ENCODE measurements around the gene RPS27A.
"Not testable (repeated sequence)": the region's sequence is repeated elsewhere in the genome, so short reads cannot be mapped to it uniquely, and the experiment has no call there.

Gene RPS27A

DNA sequence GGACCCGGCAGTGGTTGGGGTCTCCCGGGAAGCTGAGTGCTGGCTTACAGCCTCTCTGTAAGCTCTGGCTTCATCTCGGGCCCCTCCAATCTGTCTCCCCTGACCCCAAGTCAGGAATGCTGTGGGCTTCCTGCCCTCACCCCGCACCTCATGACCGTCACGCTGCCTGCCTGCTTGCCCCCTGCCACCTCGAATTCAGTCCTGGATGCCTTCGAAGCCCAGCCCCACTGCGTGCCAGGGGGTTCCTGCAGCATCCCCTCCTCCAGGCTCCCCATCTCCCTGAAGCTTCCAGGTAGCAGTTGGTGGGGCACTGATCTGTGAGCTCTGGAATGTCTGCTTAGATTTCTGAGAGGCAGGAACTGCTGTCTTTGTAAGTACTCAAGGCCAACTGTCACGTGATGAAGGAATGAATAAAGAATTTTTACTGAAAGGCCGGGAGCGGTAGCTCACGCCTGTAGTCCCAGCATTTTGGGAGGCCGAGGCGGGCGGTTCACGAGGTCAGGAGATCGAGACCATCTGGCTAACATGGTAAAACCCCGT lies 6.9 kb upstream of the RPS27A start:
- H3K9me3 ChIP-seq (ENCODE audit: control insufficient read depth in 1 of 2, low read length in 2 of 2): no peaks in the 10 kb centered on the region

DNA sequence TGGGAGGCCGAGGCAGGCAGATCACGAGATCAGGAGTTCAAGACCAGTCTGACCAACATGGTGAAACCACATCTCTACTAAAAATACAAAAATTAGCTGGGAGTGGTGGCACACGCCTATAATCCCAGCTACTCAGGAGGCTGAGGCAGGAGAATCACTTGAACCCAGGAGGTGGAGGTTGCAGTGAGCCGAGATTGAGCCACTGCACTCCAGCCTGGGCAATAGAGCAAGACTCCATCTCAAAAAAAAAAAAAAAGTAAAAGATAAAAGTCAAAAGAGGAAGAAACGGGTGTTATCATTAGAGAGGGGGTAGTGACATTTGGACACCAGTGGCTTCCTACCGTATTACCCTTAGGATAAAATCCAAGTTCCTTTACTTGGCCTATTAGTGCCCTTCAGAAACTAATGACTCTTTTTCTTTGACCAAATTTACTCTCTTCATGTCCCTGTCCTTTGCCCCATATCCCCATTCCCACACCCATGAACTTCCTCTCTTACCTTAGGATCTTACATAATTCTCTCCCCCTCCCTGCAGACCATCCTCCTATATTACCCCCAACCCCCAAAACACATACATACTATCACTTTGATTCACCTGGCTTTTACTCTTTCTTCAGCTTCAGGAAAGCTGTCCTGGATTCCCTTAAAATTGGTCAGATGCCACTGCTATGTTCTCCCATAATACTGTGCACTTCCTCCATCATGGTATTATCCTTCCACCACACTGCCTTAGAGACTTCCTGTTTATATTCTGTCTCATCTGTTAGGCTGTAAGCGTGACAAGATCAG lies 4.9 kb upstream of the RPS27A start:
- not testable (repeated sequence) for H3K27me3 ChIP-seq (ENCODE audit: control insufficient read depth in 1 of 2, insufficient read depth in 2 of 2, low read length in 2 of 2); H3K9me3 ChIP-seq (ENCODE audit: control insufficient read depth in 1 of 2, low read length in 2 of 2); H3K4me1 ChIP-seq (ENCODE audit: control insufficient read depth in 1 of 2, insufficient read depth in 2 of 2, low read length in 2 of 2); H3K27ac ChIP-seq (ENCODE audit: low read depth, low read length); H3K9ac ChIP-seq (ENCODE audit: low read depth in 1 of 2, low read length in 2 of 2); H3K36me3 ChIP-seq (ENCODE audit: control insufficient read depth in 1 of 2, insufficient read depth in 2 of 2, low read length in 2 of 2); H3K4me3 ChIP-seq (ENCODE audit: low read depth in 1 of 2, low read length in 2 of 2)

More for the DNA sequence above, 6.9 kb upstream of the RPS27A start:
- peaks cover 0 to 4% of the 10 kb centered on the region in 2 donors for H3K4me1 ChIP-seq (ENCODE audit: control insufficient read depth in 1 of 2, insufficient read depth in 2 of 2, low read length in 2 of 2)
- H3K36me3 ChIP-seq (ENCODE audit: control insufficient read depth in 1 of 2, insufficient read depth in 2 of 2, low read length in 2 of 2): no peaks in the 10 kb centered on the region
- no peaks in the 10 kb centered on the region for H3K27me3 ChIP-seq (ENCODE audit: control insufficient read depth in 1 of 2, insufficient read depth in 2 of 2, low read length in 2 of 2)
- H3K27ac ChIP-seq (ENCODE audit: low read depth, low read length): no peak overlapping the region
- H3K9ac ChIP-seq (ENCODE audit: low read depth in 1 of 2, low read length in 2 of 2): no peak overlapping the region
- H3K4me3 ChIP-seq (ENCODE audit: low read depth in 1 of 2, low read length in 2 of 2): no peak overlapping the region

DNA sequence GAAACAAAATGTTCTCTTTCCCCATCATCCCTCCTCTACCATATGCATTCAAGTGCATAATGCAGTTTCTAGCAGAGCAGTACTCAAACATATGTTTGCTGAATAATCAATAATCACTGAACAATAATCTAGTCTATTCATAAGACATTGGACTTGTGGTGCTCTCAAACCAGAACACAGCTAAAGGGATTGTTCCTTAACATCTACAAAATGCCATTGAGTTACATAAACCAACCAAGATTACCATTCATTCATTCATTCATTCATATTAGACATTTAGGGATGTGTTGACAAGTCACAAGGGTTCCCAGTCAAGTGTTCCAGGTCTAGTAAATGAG lies 4.3 kb upstream of the RPS27A start:
- no peaks in the 10 kb centered on the region for H3K36me3 ChIP-seq (ENCODE audit: control insufficient read depth in 1 of 2, insufficient read depth in 2 of 2, low read length in 2 of 2)
- H3K27ac ChIP-seq (ENCODE audit: low read depth, low read length): no peak overlapping the region
- H3K9ac ChIP-seq (ENCODE audit: low read depth in 1 of 2, low read length in 2 of 2): no peak overlapping the region
- H3K4me1 ChIP-seq (ENCODE audit: control insufficient read depth in 1 of 2, insufficient read depth in 2 of 2, low read length in 2 of 2): peaks cover 7 to 8% of the 10 kb centered on the region in 2 donors
- no peaks in the 10 kb centered on the region for H3K9me3 ChIP-seq (ENCODE audit: control insufficient read depth in 1 of 2, low read length in 2 of 2)
- H3K27me3 ChIP-seq (ENCODE audit: control insufficient read depth in 1 of 2, insufficient read depth in 2 of 2, low read length in 2 of 2): no peaks in the 10 kb centered on the region
- H3K4me3 ChIP-seq (ENCODE audit: low read depth in 1 of 2, low read length in 2 of 2): no peak overlapping the region

DNA sequence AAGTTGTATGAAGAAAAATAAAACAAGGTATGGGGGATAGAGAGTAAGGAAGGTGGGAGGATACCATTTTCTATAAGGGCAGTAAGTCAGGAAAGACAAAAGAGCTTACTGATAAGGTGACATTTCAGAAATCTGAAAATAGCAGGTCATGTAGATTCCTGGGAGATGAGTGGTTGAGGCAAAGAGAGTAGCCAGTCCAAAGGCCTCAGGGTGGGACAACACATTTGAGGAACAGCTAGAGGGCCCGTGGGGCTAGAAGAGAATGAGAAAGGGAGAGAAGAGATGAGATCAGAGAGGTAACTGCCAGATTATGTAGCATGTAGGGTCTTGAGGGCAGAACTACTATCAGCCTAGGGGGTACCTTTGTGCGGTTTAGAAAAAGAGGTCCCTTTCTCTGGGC lies 3.3 kb upstream of the RPS27A start:
- Histone ChIP-seq H3K9ac (ENCODE audit: low read depth in 1 of 2, low read length in 2 of 2) (no peak overlapping the region), H3K27ac (ENCODE audit: low read depth, low read length) (no peak overlapping the region), H3K9me3 (ENCODE audit: control insufficient read depth in 1 of 2, low read length in 2 of 2) (no peaks in the 10 kb centered on the region), H3K27me3 (ENCODE audit: control insufficient read depth in 1 of 2, insufficient read depth in 2 of 2, low read length in 2 of 2) (no peaks in the 10 kb centered on the region), H3K36me3 (ENCODE audit: control insufficient read depth in 1 of 2, insufficient read depth in 2 of 2, low read length in 2 of 2) (peaks cover 5% of the 10 kb centered on the region in 2 donors), H3K4me1 (ENCODE audit: control insufficient read depth in 1 of 2, insufficient read depth in 2 of 2, low read length in 2 of 2) (peaks cover 18% of the 10 kb centered on the region in 2 donors), H3K4me3 (ENCODE audit: low read depth in 1 of 2, low read length in 2 of 2) (no peak overlapping the region)

DNA sequence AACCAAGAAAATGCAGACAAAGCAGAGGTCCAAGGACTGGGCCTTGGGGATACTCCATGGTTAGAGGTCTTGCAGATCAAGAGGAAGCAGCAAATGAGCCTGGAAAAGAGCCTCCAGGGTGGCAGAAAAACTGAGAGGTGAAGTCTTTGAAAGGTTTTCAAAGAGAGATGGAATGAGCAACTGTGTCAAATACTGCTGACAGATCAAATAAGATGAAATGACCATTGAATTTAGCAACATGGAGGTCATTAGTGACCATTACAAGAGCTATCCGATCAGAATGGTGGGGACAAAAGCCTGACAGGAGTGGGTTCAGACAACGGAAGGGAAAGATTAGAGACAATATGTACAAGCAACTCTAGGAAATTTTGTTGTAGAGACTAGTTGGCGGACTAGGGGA lies 1.9 kb upstream of the RPS27A start:
- H3K27me3 ChIP-seq (ENCODE audit: control insufficient read depth in 1 of 2, insufficient read depth in 2 of 2, low read length in 2 of 2): no peaks in the 10 kb centered on the region
- H3K4me3 ChIP-seq (ENCODE audit: low read depth in 1 of 2, low read length in 2 of 2): no peak overlapping the region
- no peaks in the 10 kb centered on the region for H3K9me3 ChIP-seq (ENCODE audit: control insufficient read depth in 1 of 2, low read length in 2 of 2)
- H3K36me3 ChIP-seq (ENCODE audit: control insufficient read depth in 1 of 2, insufficient read depth in 2 of 2, low read length in 2 of 2): peaks cover 18% of the 10 kb centered on the region in 2 donors
- peaks cover 22% of the 10 kb centered on the region in 2 donors for H3K4me1 ChIP-seq (ENCODE audit: control insufficient read depth in 1 of 2, insufficient read depth in 2 of 2, low read length in 2 of 2)
- no peak overlapping the region for H3K27ac ChIP-seq (ENCODE audit: low read depth, low read length)
- no peak overlapping the region for H3K9ac ChIP-seq (ENCODE audit: low read depth in 1 of 2, low read length in 2 of 2)

DNA sequence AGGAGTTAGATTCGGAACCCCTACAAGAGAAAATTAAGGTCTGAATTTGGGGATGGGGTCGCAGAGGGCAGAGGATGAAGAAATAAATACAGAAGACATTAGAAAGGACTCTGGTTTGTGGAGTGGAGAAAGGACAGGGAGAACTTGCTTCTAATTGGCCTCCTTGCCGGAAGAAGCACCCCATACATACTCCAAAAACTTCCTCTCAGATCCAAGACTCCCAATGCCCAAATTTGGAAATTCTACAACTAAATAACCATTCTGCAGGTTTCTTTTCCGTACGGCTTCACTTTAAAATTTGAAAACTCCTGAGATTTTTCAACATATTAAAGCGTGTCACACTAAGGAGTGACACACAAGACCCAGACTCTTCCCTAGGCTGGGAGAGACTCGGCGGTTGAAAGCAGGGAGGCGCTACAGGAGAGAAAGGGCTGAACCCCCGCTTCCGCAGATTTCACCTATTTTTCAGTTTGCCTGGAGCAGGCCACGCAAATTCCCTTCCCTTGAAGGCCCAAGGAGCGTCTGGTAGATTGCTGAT lies 873 bp upstream of the RPS27A start:
- H3K9ac ChIP-seq (ENCODE audit: low read depth in 1 of 2, low read length in 2 of 2): peak overlapping the region; percentile 91 to 99
- no peaks in the 10 kb centered on the region for H3K9me3 ChIP-seq (ENCODE audit: control insufficient read depth in 1 of 2, low read length in 2 of 2)
- no peaks in the 10 kb centered on the region for H3K27me3 ChIP-seq (ENCODE audit: control insufficient read depth in 1 of 2, insufficient read depth in 2 of 2, low read length in 2 of 2)
- peak overlapping the region; percentile 95 to 96 for H3K4me3 ChIP-seq (ENCODE audit: low read depth in 1 of 2, low read length in 2 of 2)
- peaks cover 22% of the 10 kb centered on the region in 2 donors for H3K4me1 ChIP-seq (ENCODE audit: control insufficient read depth in 1 of 2, insufficient read depth in 2 of 2, low read length in 2 of 2)
- H3K27ac ChIP-seq (ENCODE audit: low read depth, low read length): peak overlapping the region; percentile 88
- H3K36me3 ChIP-seq (ENCODE audit: control insufficient read depth in 1 of 2, insufficient read depth in 2 of 2, low read length in 2 of 2): peaks cover 22 to 29% of the 10 kb centered on the region in 2 donors

DNA sequence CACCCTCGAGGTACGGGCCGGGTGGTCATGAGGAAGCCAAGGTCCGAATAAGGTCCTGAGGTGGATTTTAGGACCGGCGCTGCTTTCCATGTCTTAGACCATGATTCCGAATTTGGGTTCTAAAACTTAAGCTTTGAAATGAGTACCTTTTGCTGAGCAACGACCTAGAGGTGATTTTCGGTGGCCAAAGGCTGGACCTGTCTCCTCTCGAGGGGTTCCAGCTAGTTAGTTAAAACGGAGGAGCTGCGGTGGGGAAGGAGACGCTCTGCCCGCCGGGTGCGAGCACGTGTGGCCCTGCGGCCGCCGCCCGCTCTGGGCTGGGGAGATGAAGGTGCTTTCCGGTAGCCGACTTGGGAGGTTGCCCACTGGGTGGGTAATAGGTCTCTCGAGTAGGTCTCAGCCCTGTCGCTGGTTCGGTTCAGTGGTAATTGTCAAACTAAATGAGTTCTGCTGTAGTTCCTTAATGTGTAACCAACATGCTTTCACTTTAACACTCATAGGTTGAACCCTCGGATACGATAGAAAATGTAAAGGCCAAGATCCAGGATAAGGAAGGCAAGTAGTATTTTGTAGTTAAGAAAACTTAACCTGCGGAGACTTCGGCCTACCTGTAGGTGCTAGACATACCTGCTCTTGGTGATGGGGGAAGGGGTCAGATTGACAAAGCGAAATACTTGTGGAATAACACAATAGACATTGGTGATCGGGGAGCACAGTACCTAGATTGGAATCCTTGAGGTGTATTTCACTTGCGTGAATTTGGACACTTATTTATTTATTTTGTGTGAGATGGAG lies 572 bp downstream of the RPS27A start:
- Histone ChIP-seq H3K27ac (ENCODE audit: low read depth, low read length) (peak overlapping the region; percentile 71), H3K36me3 (ENCODE audit: control insufficient read depth in 1 of 2, insufficient read depth in 2 of 2, low read length in 2 of 2) (peaks cover 22 to 34% of the 10 kb centered on the region in 2 donors), H3K9ac (ENCODE audit: low read depth in 1 of 2, low read length in 2 of 2) (peak overlapping the region; percentile 91 to 99), H3K4me1 (ENCODE audit: control insufficient read depth in 1 of 2, insufficient read depth in 2 of 2, low read length in 2 of 2) (peaks cover 22% of the 10 kb centered on the region in 2 donors), H3K9me3 (ENCODE audit: control insufficient read depth in 1 of 2, low read length in 2 of 2) (no peaks in the 10 kb centered on the region), H3K4me3 (ENCODE audit: low read depth in 1 of 2, low read length in 2 of 2) (peak overlapping the region; percentile 95 to 96), H3K27me3 (ENCODE audit: control insufficient read depth in 1 of 2, insufficient read depth in 2 of 2, low read length in 2 of 2) (no peaks in the 10 kb centered on the region)

DNA sequence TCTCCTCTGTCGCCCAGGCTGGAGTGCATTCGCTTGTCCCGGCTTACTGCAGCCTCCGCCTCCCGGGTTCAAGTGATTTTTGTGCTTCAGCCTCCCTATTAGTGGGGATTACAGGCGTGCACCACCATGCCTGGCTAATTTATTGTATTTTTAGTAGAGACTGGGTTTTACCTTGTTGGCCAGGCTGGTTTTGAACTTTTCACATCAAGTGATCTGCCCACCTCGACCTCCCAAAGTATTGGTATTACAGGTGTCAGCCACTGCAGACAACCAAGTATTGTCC lies 1.1 kb downstream of the RPS27A start:
- H3K4me3 ChIP-seq (ENCODE audit: low read depth in 1 of 2, low read length in 2 of 2): peak overlapping the region; percentile 95 to 96
- H3K36me3 ChIP-seq (ENCODE audit: control insufficient read depth in 1 of 2, insufficient read depth in 2 of 2, low read length in 2 of 2): peaks cover 22 to 35% of the 10 kb centered on the region in 2 donors
- peak overlapping the region; percentile 91 to 99 for H3K9ac ChIP-seq (ENCODE audit: low read depth in 1 of 2, low read length in 2 of 2)
- H3K4me1 ChIP-seq (ENCODE audit: control insufficient read depth in 1 of 2, insufficient read depth in 2 of 2, low read length in 2 of 2): peaks cover 18 to 22% of the 10 kb centered on the region in 2 donors
- no peaks in the 10 kb centered on the region for H3K9me3 ChIP-seq (ENCODE audit: control insufficient read depth in 1 of 2, low read length in 2 of 2)
- no peak overlapping the region for H3K27ac ChIP-seq (ENCODE audit: low read depth, low read length)
- H3K27me3 ChIP-seq (ENCODE audit: control insufficient read depth in 1 of 2, insufficient read depth in 2 of 2, low read length in 2 of 2): no peaks in the 10 kb centered on the region

DNA sequence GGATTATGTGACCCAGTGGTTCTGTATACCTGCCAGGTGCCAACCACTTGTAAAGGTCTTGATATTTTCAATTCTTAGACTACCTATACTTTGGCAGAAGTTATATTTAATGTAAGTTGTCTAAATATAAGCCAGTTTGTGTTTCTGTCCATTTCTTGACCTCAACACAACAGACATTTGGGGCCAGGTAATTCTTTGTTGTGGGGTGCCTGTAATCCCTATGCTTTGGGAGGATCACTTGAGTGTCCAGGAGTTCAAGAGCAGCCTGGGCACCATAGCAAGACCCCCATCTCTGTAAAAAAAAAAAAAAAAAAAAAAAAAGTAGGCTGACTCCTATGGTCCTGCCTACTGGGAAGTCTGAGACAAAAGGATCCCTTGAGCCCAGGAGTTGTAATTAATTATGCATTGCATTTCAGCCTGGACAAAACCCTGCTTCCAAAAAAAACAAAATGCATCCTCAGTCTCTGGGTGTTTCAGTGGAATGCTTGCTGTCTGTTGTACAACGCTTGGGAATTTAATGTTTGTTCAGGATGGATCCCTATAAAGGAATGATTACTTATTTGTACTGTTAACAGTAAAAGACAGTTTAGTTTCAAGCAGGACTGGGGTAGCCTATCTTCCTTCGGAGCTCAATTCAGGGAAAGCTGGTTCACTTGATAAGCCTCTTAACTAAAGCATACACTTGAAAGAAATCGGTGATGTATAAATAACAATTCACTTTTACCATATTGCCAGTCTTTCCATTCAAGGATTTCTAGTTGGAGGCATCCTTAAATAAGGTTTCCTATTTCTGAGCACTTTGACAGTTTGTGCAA lies 3.4 kb downstream of the RPS27A start:
- no peaks in the 10 kb centered on the region for H3K27me3 ChIP-seq (ENCODE audit: control insufficient read depth in 1 of 2, insufficient read depth in 2 of 2, low read length in 2 of 2)
- H3K9me3 ChIP-seq (ENCODE audit: control insufficient read depth in 1 of 2, low read length in 2 of 2): no peaks in the 10 kb centered on the region
- H3K9ac ChIP-seq (ENCODE audit: low read depth in 1 of 2, low read length in 2 of 2): no peak overlapping the region
- H3K4me3 ChIP-seq (ENCODE audit: low read depth in 1 of 2, low read length in 2 of 2): no peak overlapping the region
- H3K27ac ChIP-seq (ENCODE audit: low read depth, low read length): no peak overlapping the region
- peaks cover 22 to 45% of the 10 kb centered on the region in 2 donors for H3K36me3 ChIP-seq (ENCODE audit: control insufficient read depth in 1 of 2, insufficient read depth in 2 of 2, low read length in 2 of 2)
- H3K4me1 ChIP-seq (ENCODE audit: control insufficient read depth in 1 of 2, insufficient read depth in 2 of 2, low read length in 2 of 2): peaks cover 18 to 22% of the 10 kb centered on the region in 2 donors
